Lung (tissue), 12 donors: ENCODE results near the gene DISC1. TPM values are rescaled to one million over a fixed set of nuclear protein-coding genes. Genes with fewer than 3 reads are reported as not detected.

Experiments used
- ATAC-seq: fragments of 200-7000 bp; cut with Tn5 transposase; one replicate; pipeline ENCODE4 v1.9.1; 2020; ENCODE audit warnings: moderate number of reproducible peaks; ENCODE audit not compliant: insufficient read depth, low FRiP score
- DNase-seq, 3 donors: peaks; one replicate each; pipeline ENCODE4 v3.0.0-alpha.2; 2013 to 2017
- H3K27ac ChIP-seq, 2 donors: one replicate each; pipeline ENCODE4 v1.5.1; 2013; ENCODE audit warnings: mild to moderate bottlenecking in 2 of 2, moderate library complexity in 2 of 2, control low read depth in 1 of 2, inconsistent platforms in 1 of 2, low read depth in 1 of 2, low read length in 1 of 2
- H3K27me3 ChIP-seq, 3 donors: one replicate each; pipeline ENCODE4 v1.5.1; 2013; ENCODE audit warnings: low read length in 2 of 3; ENCODE audit not compliant: control insufficient read depth in 3 of 3, insufficient read depth in 3 of 3
- H3K36me3 ChIP-seq, 4 donors: one replicate each; pipeline ENCODE4 v1.5.1; 2013; ENCODE audit warnings: low read length in 4 of 4, mild to moderate bottlenecking in 1 of 4, moderate library complexity in 1 of 4; ENCODE audit not compliant: control insufficient read depth in 4 of 4, insufficient read depth in 4 of 4
- H3K4me1 ChIP-seq, 5 donors: one replicate each; pipeline ENCODE4 v1.5.1; 2013; ENCODE audit warnings: low read length in 5 of 5, mild to moderate bottlenecking in 2 of 5, moderate library complexity in 1 of 5; ENCODE audit not compliant: control insufficient read depth in 5 of 5, insufficient read depth in 5 of 5
- H3K4me3 ChIP-seq: one replicate; pipeline ENCODE4 v1.5.1; 2013; ENCODE audit warnings: mild to moderate bottlenecking, control low read depth, moderate library complexity
- H3K9ac ChIP-seq, 2 donors: one replicate each; pipeline ENCODE4 v1.5.1; 2013; ENCODE audit warnings: low read length in 2 of 2, control low read depth in 1 of 2; ENCODE audit not compliant: insufficient read depth in 1 of 2
- H3K9me3 ChIP-seq, 4 donors: one replicate each; pipeline ENCODE4 v1.5.1; 2013; ENCODE audit warnings: low read length in 3 of 4, mild to moderate bottlenecking in 1 of 4, moderate library complexity in 1 of 4; ENCODE audit not compliant: control insufficient read depth in 4 of 4, insufficient read depth in 3 of 4
- CTCF ChIP-seq: IDR thresholded peaks from 2 replicates; pipeline ENCODE4 v1.5.1; 2012; ENCODE audit warnings: mild to moderate bottlenecking; ENCODE audit errors: control extremely low read depth, extremely low read depth
- WGBS, 2 donors: extraction: QIAGEN DNeasy Blood & Tissue Kit; methylation state at CpG; one replicate each; pipeline ENCODE4 v1.1.7; 2013; 5-methylcytosine and 5-hydroxymethylcytosine counted together
- polyA plus RNA-seq, 2 donors: library from polyadenylated mRNA; stranded (reverse); fragments of 200-250 nt; gene quantifications; one replicate each; pipeline ENCODE4 v1.2.1, GENCODE V29; 2013
- total RNA-seq, 2 donors: library from RNA; depleted of rRNA in 1 of 2; stranded (reverse); fragments of >200 nt in 1 of 2; gene quantifications; one replicate each; pipeline ENCODE4 v1.2.1, GENCODE V29; 2014 to 2021
- donor health status: control.
- donor health status: control.
- donor health status: Bipolar disorder and iron deficiency.
- donor health status: healthy.
- donor health status: DM: yes; HTN: yes; CAD: no.

Gene DISC1
- total and polyA plus RNA-seq, 4 donors: 0.98 to 32.9 (median 6.1) TPM

- H3K27me3 ChIP-seq: no peaks in the 10 kb centered on the region
- H3K27ac ChIP-seq: no peak overlapping the region
- peaks cover 0 to 23% (median 10%) of the 10 kb centered on the region in 4 donors for H3K36me3 ChIP-seq
- DNase-seq (no peak), ATAC-seq (no peak)
- no peak overlapping the region for H3K9ac ChIP-seq
- H3K4me1 ChIP-seq: peaks cover 0 to 6% (median 3%) of the 10 kb centered on the region in 5 donors
- H3K9me3 ChIP-seq: peaks cover 0 to 8% (median 3%) of the 10 kb centered on the region in 4 donors
- 35 to 72% methylated on average over 3 of the region's 3 CpGs for WGBS, 2 donors
- H3K4me3 ChIP-seq: no peak overlapping the region
- no peak for TF ChIP-seq CTCF
These were observed 124.3 kb downstream of the DISC1 start for GRCh38 chr1:231750818-231751362.

GRCh38 chr1:231751415-231751814 lies 124.8 kb downstream of the DISC1 start:
- Histone ChIP-seq H3K36me3 (peaks cover 0 to 23% (median 10%) of the 10 kb centered on the region in 4 donors), H3K27ac (no peak overlapping the region), H3K9me3 (peaks cover 0 to 8% (median 3%) of the 10 kb centered on the region in 4 donors), H3K9ac (no peak overlapping the region), H3K4me1 (peaks cover 0 to 6% (median 3%) of the 10 kb centered on the region in 5 donors), H3K27me3 (no peaks in the 10 kb centered on the region), H3K4me3 (no peak overlapping the region)
- TF ChIP-seq CTCF: no peak
- DNase-seq: no peak
- ATAC-seq: no peak

- H3K27me3 ChIP-seq: no peaks in the 10 kb centered on the region
- H3K9ac ChIP-seq: no peak overlapping the region
- peaks cover 0 to 8% (median 3%) of the 10 kb centered on the region in 4 donors for H3K9me3 ChIP-seq
- no peak overlapping the region for H3K27ac ChIP-seq
- no peak overlapping the region for H3K4me3 ChIP-seq
- no peak for TF ChIP-seq CTCF
- peaks cover 0 to 6% (median 3%) of the 10 kb centered on the region in 5 donors for H3K4me1 ChIP-seq
- DNase-seq (no peak), ATAC-seq (no peak)
- H3K36me3 ChIP-seq: peaks cover 0 to 23% (median 10%) of the 10 kb centered on the region in 4 donors
- 97 to 100% methylated on average over 3 of the region's 3 CpGs for WGBS, 2 donors
These were observed 126.7 kb downstream of the DISC1 start for GRCh38 chr1:231753313-231753712.

- no peak overlapping the region for H3K4me3 ChIP-seq
- no peak for TF ChIP-seq CTCF
- peaks cover 0 to 8% (median 3%) of the 10 kb centered on the region in 4 donors for H3K9me3 ChIP-seq
- DNase-seq: no peak
- no peak for ATAC-seq
- H3K27ac ChIP-seq: no peak overlapping the region
- no peaks in the 10 kb centered on the region for H3K27me3 ChIP-seq
- peaks cover 0 to 18% (median 3%) of the 10 kb centered on the region in 4 donors for H3K36me3 ChIP-seq
- no peaks in the 10 kb centered on the region for H3K4me1 ChIP-seq
- 8 to 14% methylated on average over 2 of the region's 2 CpGs for WGBS, 2 donors
- no peak overlapping the region for H3K9ac ChIP-seq
These were observed 130.5 kb downstream of the DISC1 start for GRCh38 chr1:231757101-231757404.
